A549 (cell line): ENCODE measurements around the gene FAM89B.

Experiments used
- CHD4 ChIP-seq: fragments of 200-600 bp; sonication (generic); IDR thresholded peaks from 2 replicates; pipeline ENCODE4 v1.6.1; 2016; ENCODE audit warnings: antibody characterized with exemption, mild to moderate bottlenecking, borderline replicate concordance
- EP300 ChIP-seq, 2 experiments: fragments of >200 bp; sonication (Bioruptor Twin); formaldehyde crosslinking; IDR thresholded peaks; 2 replicates in 1 of 2; 3 replicates in 1 of 2; pipeline ENCODE4 v1.6.1; 2016 to 2017
- JUN ChIP-seq, 2 experiments: fragments of >200 bp; sonication (Bioruptor Twin); formaldehyde crosslinking; IDR thresholded peaks; 2 replicates in 1 of 2; 3 replicates in 1 of 2; pipeline ENCODE4 v1.6.1; 2016 to 2017
- PHF8 ChIP-seq: fragments of 200-600 bp; sonication (generic); IDR thresholded peaks from 2 replicates; pipeline ENCODE4 v1.6.1; 2016; ENCODE audit warnings: low read depth, mild to moderate bottlenecking, antibody characterized with exemption, moderate library complexity, borderline replicate concordance
- POLR2A ChIP-seq: IDR thresholded peaks from 2 replicates; pipeline ENCODE4 v1.6.1; 2012; ENCODE audit warnings: mild to moderate bottlenecking, low read length
- POLR2AphosphoS2 ChIP-seq: conservative IDR thresholded peaks from 2 replicates; pipeline ENCODE4 v1.6.1; 2012; ENCODE audit warnings: low read length, improper control_type of control experiment, inconsistent platforms
- RFX5 ChIP-seq: fragments of 450-650 bp; IDR thresholded peaks from 2 replicates; pipeline ENCODE4 v1.7.1; 2014; ENCODE audit warnings: antibody characterized with exemption, mild to moderate bottlenecking, moderate library complexity
- SMC3 ChIP-seq: fragments of >200 bp; sonication (Bioruptor Twin); formaldehyde crosslinking; IDR thresholded peaks from 3 replicates; pipeline ENCODE4 v1.6.1; 2018; ENCODE audit warnings: inconsistent platforms
- TF ChIP-seq, protein P1 (sequence below): fragments of >200 bp; sonication (Bioruptor Twin); formaldehyde crosslinking; IDR thresholded peaks from 3 replicates; pipeline ENCODE4 v1.5.1; 2016
- TF ChIP-seq, protein P2 (sequence below): IDR thresholded peaks from 2 replicates; pipeline ENCODE4 v1.6.1; 2012
- TF ChIP-seq, protein P3 (sequence below): fragments of 450-650 bp; IDR thresholded peaks from 2 replicates; pipeline ENCODE4 v1.6.1; 2014; ENCODE audit warnings: antibody characterized with exemption
- TF ChIP-seq, protein P4 (sequence below): IDR thresholded peaks from 2 replicates; pipeline ENCODE4 v1.6.1; 2012
- TF ChIP-seq, protein P5 (sequence below): fragments of >200 bp; sonication (Bioruptor Twin); formaldehyde crosslinking; IDR thresholded peaks from 2 replicates; pipeline ENCODE4 v1.6.1; 2016

DNA sequence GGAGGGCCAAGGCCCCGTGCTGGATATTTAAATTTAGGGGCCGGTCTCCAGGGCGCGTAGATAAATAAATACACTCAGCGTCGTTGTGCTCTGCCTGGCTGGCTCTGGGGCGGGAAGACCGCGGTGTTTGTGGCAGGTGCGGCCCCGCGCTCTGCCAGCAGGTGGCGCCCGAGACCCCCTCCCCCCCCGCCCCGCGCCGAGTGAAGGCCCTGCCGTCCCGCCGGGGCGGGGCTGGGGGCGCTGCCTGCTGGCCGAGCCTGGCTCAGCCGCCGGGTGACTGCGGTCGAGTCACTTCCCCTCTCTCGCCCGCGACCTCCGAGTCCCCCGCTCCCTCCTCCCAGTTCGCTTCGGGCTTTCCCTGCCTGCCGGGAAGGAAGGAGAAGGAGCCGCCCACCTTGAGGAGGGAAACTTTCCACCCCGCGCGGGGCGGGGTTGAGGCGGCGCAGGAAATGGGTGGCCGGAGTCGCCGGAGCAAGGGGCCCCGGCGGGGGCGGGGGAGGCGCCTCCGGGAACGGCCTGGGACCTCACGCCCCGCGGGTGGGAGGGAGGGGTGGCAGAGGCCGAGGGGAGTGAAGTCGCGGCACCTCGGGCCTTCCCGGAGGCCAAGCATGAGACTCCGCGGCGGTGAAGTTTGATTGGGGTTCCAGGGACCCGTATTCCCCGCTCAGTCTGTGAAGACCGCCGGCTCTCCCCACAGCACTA lies 1.9 kb downstream of the FAM89B start:
- TF ChIP-seq, protein P1, sequence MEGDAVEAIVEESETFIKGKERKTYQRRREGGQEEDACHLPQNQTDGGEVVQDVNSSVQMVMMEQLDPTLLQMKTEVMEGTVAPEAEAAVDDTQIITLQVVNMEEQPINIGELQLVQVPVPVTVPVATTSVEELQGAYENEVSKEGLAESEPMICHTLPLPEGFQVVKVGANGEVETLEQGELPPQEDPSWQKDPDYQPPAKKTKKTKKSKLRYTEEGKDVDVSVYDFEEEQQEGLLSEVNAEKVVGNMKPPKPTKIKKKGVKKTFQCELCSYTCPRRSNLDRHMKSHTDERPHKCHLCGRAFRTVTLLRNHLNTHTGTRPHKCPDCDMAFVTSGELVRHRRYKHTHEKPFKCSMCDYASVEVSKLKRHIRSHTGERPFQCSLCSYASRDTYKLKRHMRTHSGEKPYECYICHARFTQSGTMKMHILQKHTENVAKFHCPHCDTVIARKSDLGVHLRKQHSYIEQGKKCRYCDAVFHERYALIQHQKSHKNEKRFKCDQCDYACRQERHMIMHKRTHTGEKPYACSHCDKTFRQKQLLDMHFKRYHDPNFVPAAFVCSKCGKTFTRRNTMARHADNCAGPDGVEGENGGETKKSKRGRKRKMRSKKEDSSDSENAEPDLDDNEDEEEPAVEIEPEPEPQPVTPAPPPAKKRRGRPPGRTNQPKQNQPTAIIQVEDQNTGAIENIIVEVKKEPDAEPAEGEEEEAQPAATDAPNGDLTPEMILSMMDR, result peak; percentile 96
- TF ChIP-seq, protein P2, sequence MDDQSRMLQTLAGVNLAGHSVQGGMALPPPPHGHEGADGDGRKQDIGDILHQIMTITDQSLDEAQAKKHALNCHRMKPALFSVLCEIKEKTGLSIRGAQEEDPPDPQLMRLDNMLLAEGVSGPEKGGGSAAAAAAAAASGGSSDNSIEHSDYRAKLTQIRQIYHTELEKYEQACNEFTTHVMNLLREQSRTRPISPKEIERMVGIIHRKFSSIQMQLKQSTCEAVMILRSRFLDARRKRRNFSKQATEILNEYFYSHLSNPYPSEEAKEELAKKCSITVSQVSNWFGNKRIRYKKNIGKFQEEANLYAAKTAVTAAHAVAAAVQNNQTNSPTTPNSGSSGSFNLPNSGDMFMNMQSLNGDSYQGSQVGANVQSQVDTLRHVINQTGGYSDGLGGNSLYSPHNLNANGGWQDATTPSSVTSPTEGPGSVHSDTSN, result no peak; the same call in 1 of the 2 replicates
- peak in 1 of 2 experiments; percentile 79; a peak in 2 of 5 replicates for TF ChIP-seq JUN (IDR thresholded peaks at IDR 0.05)
- TF ChIP-seq, protein P3, sequence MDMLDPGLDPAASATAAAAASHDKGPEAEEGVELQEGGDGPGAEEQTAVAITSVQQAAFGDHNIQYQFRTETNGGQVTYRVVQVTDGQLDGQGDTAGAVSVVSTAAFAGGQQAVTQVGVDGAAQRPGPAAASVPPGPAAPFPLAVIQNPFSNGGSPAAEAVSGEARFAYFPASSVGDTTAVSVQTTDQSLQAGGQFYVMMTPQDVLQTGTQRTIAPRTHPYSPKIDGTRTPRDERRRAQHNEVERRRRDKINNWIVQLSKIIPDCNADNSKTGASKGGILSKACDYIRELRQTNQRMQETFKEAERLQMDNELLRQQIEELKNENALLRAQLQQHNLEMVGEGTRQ, result no peak
- TF ChIP-seq RFX5, result no peak
- TF ChIP-seq, protein P4, sequence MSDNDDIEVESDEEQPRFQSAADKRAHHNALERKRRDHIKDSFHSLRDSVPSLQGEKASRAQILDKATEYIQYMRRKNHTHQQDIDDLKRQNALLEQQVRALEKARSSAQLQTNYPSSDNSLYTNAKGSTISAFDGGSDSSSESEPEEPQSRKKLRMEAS, result peak; percentile 59
- TF ChIP-seq, protein P5, sequence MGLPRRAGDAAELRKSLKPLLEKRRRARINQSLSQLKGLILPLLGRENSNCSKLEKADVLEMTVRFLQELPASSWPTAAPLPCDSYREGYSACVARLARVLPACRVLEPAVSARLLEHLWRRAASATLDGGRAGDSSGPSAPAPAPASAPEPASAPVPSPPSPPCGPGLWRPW, result no peak
- no peak for TF ChIP-seq EP300 (IDR thresholded peaks at IDR 0.05)
- TF ChIP-seq CHD4, result no peak
- TF ChIP-seq POLR2AphosphoS2, result no peak
- TF ChIP-seq POLR2A, result peak; percentile 28; the same call in 1 of the 2 replicates
- no peak for TF ChIP-seq PHF8
- peak; percentile 77 for TF ChIP-seq SMC3
